ELR (cell line): ENCODE measurements around the gene TCEANC2.
A peak's percentile ranks its signal among the peaks of the same experiment; 100 is the strongest.
"Not testable (repeated sequence)": the region's sequence is repeated elsewhere in the genome, so short reads cannot be mapped to it uniquely, and the experiment has no call there.

Experiments
- DNase-seq: peaks from one replicate; pipeline ENCODE4 v3.0.0-alpha.2; 2015; ENCODE audit warnings: low read depth

The TCEANC2 gene

GRCh38 chr1:54027848-54028247 is 25.6 kb upstream of the TCEANC2 start:
- no peak for DNase-seq

- DNase-seq: no peak
Measured at GRCh38 chr1:54028306-54029251, 24.8 kb upstream of the TCEANC2 start.

- DNase-seq: no peak
Measured at GRCh38 chr1:54037476-54037875, 15.9 kb upstream of the TCEANC2 start.

- no peak for DNase-seq
Measured at GRCh38 chr1:54041806-54042205, 11.6 kb upstream of the TCEANC2 start.

- no peak for DNase-seq
Measured at GRCh38 chr1:54045496-54045895, 7.9 kb upstream of the TCEANC2 start.

- DNase-seq: no peak
Measured at GRCh38 chr1:54046671-54047383, 6.6 kb upstream of the TCEANC2 start.

GRCh38 chr1:54047384-54048305 is 5.8 kb upstream of the TCEANC2 start:
- peak; percentile 44 for DNase-seq

- DNase-seq: not testable (repeated sequence)
Measured at GRCh38 chr1:54050435-54050834, 3.0 kb upstream of the TCEANC2 start.

- DNase-seq: peak; percentile 23
Measured at GRCh38 chr1:54051933-54052430, 1.4 kb upstream of the TCEANC2 start.

GRCh38 chr1:54052431-54052933 is 926 bp upstream of the TCEANC2 start:
- DNase-seq: peak; percentile 71

- DNase-seq: peak; percentile 29
Measured at GRCh38 chr1:54053745-54054437, 483 bp downstream of the TCEANC2 start.

- no peak for DNase-seq
Measured at GRCh38 chr1:54054438-54054749, 986 bp downstream of the TCEANC2 start.

- DNase-seq: no peak
Measured at GRCh38 chr1:54064299-54064698, 10.9 kb downstream of the TCEANC2 start.

- DNase-seq: peak; percentile 23
Measured at GRCh38 chr1:54069791-54070170, 16.4 kb downstream of the TCEANC2 start.

- peak; percentile 75 for DNase-seq
Measured at GRCh38 chr1:54070171-54070837, 16.9 kb downstream of the TCEANC2 start.

GRCh38 chr1:54077359-54077758 is 24.0 kb downstream of the TCEANC2 start:
- DNase-seq: no peak

- DNase-seq: no peak
Measured at GRCh38 chr1:54080598-54081049, 27.2 kb downstream of the TCEANC2 start.

- DNase-seq: peak; percentile 72
Measured at GRCh38 chr1:54081306-54082270, 28.2 kb downstream of the TCEANC2 start.

- no peak for DNase-seq
Measured at GRCh38 chr1:54084794-54085193, 31.4 kb downstream of the TCEANC2 start.
